Measurements from ENCODE around the gene GP1BB. TPM values are rescaled to one million over a fixed set of nuclear protein-coding genes. Genes with fewer than 3 reads are reported as not detected.

GP1BB gene
- polyA plus RNA-seq, 2 of the 4 experiments (the other 2 are of a cell fraction) = 0.06 to 0.48 TPM

GRCh38 chr22:19717691-19718455 lies 5.5 kb upstream of the GP1BB start:
- ChIA-PET CTCF (interaction anchor here (1.0 to 2.9 kb wide), 7 partner anchors 8 to 88 kb away, joined by 3 to 13 read pairs (median 4); no protein-coding TSS in a partner anchor), POLR2A (no interaction called here)
- peak overlapping the region; percentile 80 to 92 for H3K27ac ChIP-seq
- peak overlapping the region; percentile 93 for H3K4me2 ChIP-seq
- H3K4me1 ChIP-seq = peaks cover 9% of the 10 kb centered on the region; the same call in 1 of the 3 replicates
- H3K9me3 ChIP-seq = no peaks in the 10 kb centered on the region
- FAIRE-seq = no peak
- ATAC-seq = peak; percentile 67 to 88
- WGBS (ENCODE audit: missing lambda C conversion rate) = 45% methylated on average over 13 of the region's 96 CpGs
- DNase-seq (ENCODE audit: low read depth in 1 of 2, low spot score in 1 of 2) = peak; percentile 55 to 65
- H3K4me3 ChIP-seq = peak overlapping the region; percentile 45
- TF ChIP-seq, protein P1, sequence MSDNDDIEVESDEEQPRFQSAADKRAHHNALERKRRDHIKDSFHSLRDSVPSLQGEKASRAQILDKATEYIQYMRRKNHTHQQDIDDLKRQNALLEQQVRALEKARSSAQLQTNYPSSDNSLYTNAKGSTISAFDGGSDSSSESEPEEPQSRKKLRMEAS (IDR thresholded peaks at IDR 0.05) = peak; percentile 73
- TF ChIP-seq MYC (IDR thresholded peaks at IDR 0.05; ENCODE audit: borderline replicate concordance, low read length) (0 out of 2 replicates have a peak, but pooled peaks have one; percentile 33), ESRRA (IDR thresholded peaks at IDR 0.05; ENCODE audit: borderline replicate concordance, low read length) (no peak), E2F6 (IDR thresholded peaks at IDR 0.05; ENCODE audit: borderline replicate concordance, low read depth) (peak; percentile 57; the same call in 1 of the 2 replicates), JUN (IDR thresholded peaks at IDR 0.05) (no peak), SMC3 (IDR thresholded peaks at IDR 0.05) (peak; percentile 72), FOSB (CRISPR knock-in tag; IDR thresholded peaks at IDR 0.05) (no peak), RAD21 (conservative IDR thresholded peaks at IDR 0.05 in 1 of 2, IDR thresholded peaks at IDR 0.05 in 1 of 2) (peak; percentile 46 to 79; a peak in 4 of 5 replicates), KDM5A (IDR thresholded peaks at IDR 0.05) (no peak), CTCF (IDR thresholded peaks at IDR 0.05) (peak; percentile 82)
- TF ChIP-seq, protein P2, sequence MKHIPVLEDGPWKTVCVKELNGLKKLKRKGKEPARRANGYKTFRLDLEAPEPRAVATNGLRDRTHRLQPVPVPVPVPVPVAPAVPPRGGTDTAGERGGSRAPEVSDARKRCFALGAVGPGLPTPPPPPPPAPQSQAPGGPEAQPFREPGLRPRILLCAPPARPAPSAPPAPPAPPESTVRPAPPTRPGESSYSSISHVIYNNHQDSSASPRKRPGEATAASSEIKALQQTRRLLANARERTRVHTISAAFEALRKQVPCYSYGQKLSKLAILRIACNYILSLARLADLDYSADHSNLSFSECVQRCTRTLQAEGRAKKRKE (CRISPR knock-in tag; IDR thresholded peaks at IDR 0.05; ENCODE audit: low read depth) = no peak

DNA sequence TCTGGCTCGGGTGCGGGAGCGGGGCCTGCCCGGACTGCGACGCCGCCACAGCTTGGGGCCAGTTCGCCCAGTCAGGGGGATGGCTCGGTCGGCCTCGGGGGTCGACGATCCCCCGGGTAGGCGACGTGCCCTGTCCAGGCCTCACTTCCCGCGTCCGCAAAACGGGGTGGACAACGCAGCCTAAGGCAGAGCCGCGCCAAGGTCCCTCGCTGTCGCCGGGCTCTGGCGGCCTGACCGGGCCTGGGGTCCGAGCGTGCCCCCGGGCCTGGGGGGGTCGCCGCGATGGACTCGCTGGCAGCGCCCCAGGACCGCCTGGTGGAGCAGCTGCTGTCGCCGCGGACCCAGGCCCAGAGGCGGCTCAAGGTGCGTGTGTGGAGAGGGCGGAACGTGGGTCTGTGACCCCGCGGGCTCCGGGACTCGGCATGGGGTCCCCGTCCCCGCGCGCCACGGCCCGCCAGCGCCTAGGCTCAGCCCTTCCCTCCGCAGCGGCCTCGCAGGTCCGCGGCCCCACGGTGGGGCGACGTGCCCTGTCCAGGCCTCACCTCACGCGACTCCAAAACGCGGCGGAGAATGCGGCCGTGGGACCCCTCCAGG lies 4.8 kb upstream of the GP1BB start:
- no CpG with 5 or more reads among the region's 70 CpGs for WGBS (ENCODE audit: missing lambda C conversion rate)
- peak overlapping the region; percentile 80 to 92 for H3K27ac ChIP-seq
- H3K4me1 ChIP-seq = peaks cover 9% of the 10 kb centered on the region; the same call in 1 of the 3 replicates
- H3K4me3 ChIP-seq = peak overlapping the region; percentile 45
- no peaks in the 10 kb centered on the region for H3K9me3 ChIP-seq
- H3K4me2 ChIP-seq = peak overlapping the region; percentile 93
- ChIA-PET CTCF (interaction anchor here (1.0 to 1.6 kb wide), 3 partner anchors 9 to 86 kb away, joined by 3 to 4 read pairs (median 3); no protein-coding TSS in a partner anchor), POLR2A (no interaction called here)
- ATAC-seq = 0 out of 6 replicates have a peak, but pooled peaks of 1 of the 2 experiments have one; percentile 2
- no peak for DNase-seq (ENCODE audit: low read depth in 1 of 2, low spot score in 1 of 2)
- FAIRE-seq = no peak
- no peak for TF ChIP-seq HOXA7 (CRISPR knock-in tag; IDR thresholded peaks at IDR 0.05)
- TF ChIP-seq ZFP36 (IDR thresholded peaks at IDR 0.05; ENCODE audit: borderline replicate concordance, partially characterized antibody) = no peak
- no peak for TF ChIP-seq GATA3 (IDR thresholded peaks at IDR 0.05; ENCODE audit: borderline replicate concordance)
- no peak for TF ChIP-seq CHD4 (IDR thresholded peaks at IDR 0.05; ENCODE audit: borderline replicate concordance)
- no peak for TF ChIP-seq EHMT2 (IDR thresholded peaks at IDR 0.05; ENCODE audit: low read depth)
- TF ChIP-seq HDAC2 (IDR thresholded peaks at IDR 0.05) = no peak
- TF ChIP-seq, protein P2 (CRISPR knock-in tag; IDR thresholded peaks at IDR 0.05; ENCODE audit: low read depth) = no peak
- no peak for TF ChIP-seq POLR2AphosphoS2 (conservative IDR thresholded peaks at IDR 0.05; ENCODE audit: low read length)
- TF ChIP-seq ZC3H11A (IDR thresholded peaks at IDR 0.05) = no peak
- TF ChIP-seq ESRRA (IDR thresholded peaks at IDR 0.05; ENCODE audit: borderline replicate concordance, low read length) = no peak
- no peak for TF ChIP-seq RCOR1 (IDR thresholded peaks at IDR 0.05; ENCODE audit: low read depth, low read length)
- no peak for TF ChIP-seq FOXS1 (CRISPR knock-in tag; IDR thresholded peaks at IDR 0.05)
- TF ChIP-seq NPAS2 (CRISPR knock-in tag; IDR thresholded peaks at IDR 0.05; ENCODE audit: borderline replicate concordance) = no peak
- TF ChIP-seq CHD2 (IDR thresholded peaks at IDR 0.05; ENCODE audit: low read length, partially characterized antibody) = no peak
- no peak for TF ChIP-seq HMGXB4 (CRISPR knock-in tag; IDR thresholded peaks at IDR 0.05; ENCODE audit: borderline replicate concordance)
- no peak for TF ChIP-seq ELK1 (IDR thresholded peaks at IDR 0.05; ENCODE audit: low read depth, low read length)

Measured in A549 (cell line).